Measurements from ENCODE around the gene ZNF407.

Gene ZNF407

DNA sequence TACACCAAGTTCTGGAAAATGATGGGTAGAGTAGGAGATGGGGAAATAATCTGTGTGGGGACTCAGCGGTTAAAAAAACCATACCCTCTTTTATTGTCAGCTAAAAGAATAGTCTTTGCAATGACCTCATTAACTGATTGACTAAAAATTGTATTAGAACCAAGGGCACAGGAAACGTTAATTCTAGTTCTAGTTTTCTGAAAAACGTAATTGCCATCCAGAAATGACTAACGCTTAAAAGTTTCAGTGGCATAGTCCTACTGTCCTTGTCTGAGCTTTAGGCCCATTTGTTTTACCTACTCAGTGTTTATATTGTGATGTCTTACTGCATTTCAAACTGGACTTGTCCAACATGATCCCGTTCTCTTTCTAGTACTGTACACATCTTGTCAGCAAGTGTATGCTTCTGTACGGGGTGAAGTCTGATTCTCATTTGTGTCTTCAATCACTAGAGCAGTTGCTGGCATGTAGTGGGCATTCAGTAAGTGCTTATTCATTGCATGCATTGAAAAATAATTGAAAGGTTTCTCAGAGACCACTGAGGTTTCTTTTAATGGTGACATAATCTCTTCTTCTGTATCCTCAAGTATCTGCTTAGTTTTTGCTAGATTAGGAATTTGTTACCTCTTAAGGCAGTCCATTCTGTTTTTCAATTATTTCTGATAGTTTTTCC lies 81.5 kb downstream of the ZNF407 start:
- DNase-seq (ENCODE audit: low read depth): no peak

DNA sequence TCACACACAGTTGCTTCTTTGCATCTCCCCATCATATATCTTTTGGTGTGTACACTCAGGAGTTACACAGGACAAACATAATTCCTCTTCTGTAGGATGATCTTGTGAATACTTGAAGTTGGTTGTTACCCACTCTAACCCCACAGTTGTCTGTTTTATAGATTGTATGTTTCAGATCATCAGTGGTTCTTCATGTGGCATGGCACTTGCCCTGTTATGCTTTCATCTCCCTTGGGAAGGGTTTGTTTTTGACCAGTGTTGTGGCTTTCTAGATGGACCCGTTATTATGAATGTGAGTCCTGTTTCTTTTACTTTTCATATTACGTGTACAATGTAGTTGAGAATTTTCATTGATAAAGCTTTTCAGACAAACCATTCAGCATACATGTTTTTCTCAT lies 82.0 kb downstream of the ZNF407 start:
- DNase-seq (ENCODE audit: low read depth): no peak

DNA sequence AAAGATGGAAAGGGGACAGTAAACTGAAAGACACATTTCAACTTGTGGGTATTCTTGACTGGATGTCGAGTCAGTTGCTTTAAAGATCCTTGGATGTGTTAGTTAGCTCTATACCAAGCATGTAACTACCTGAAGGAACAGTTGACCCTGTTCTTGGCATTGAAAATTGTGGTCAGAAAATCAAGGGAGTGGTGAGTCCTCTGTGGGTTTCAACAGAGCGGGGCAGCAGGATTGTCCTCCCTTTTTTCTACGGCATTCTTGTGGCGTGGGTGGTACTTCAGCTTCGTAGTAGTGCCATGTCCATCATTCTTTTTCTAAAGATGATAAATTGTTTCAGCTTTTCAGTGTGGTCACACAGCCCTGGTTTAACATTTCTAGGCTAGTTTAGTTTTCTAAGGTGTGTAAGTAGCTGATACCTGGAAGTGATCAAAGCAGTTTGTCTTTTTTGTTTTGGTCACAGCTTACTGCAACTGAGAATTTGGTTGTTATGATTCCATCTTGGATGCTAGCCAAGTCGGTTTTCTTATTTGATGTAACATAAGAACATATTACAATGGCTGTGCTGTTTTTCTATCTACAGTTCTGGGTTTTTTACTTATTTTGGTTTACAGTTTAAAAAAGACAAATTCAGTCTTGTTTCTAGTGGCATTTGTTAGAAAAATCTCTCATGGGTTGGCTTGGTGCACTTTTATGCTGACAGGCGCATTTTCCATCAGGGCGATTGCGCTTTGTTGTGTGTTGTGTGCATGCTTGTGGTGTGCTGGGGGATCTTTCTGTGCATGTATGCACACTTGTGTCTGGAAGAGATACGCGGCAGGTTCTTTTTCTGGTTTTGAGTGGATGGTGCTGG lies 84.7 kb downstream of the ZNF407 start:
- DNase-seq (ENCODE audit: low read depth): no peak

DNA sequence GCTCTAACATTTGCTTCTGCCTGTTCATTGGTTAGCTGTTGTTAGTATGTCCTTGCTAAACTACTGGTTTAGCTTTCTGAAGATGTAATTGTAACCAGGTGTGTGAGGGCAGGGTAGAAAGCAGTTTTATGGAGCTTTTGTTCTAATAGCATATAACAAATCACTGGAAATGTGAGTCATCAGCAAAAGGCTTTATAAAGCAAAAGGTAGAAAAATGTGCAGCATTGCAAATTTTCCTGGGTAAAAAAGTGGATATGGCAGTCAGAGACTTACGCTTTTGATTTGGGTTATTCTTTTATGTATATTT lies 85.3 kb downstream of the ZNF407 start:
- DNase-seq (ENCODE audit: low read depth): no peak

DNA sequence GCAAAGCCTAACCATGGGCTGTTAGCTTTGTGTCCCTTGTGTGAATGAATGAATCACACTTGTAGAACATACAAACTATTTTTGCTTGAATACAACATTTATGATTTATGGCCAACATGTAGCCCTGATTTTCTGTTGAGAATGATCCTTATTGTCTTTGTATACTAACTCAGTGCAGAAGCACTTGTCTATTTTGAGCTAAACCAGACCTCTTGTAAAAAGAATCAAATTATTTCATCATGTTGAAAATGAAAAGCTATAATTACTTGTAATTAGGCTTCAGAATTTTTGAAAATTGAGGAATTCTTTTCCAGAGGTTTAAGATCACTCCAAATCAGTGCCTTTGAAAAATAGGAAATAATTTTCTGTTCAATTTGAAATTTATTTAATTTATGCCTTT lies 85.9 kb downstream of the ZNF407 start:
- DNase-seq (ENCODE audit: low read depth): no peak

DNA sequence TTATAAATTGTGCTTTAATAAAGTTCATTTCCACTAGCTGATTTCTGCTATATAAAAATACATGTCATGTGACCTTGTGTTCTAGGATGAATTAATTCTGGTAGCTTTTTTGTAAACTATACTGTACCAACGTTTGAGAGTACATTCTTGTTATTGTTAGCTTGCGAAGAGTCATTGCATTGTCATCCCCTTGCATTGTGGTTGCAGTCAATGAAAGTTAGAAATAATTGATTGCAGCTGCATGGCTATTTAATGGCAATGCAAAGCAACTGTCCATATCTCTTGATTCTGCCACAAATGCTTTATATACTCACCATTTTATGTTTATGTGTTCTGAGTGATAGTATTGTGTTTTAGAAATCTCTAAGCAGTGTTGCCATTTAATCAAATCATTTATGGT lies 91.6 kb downstream of the ZNF407 start:
- DNase-seq (ENCODE audit: low read depth): no peak

DNA sequence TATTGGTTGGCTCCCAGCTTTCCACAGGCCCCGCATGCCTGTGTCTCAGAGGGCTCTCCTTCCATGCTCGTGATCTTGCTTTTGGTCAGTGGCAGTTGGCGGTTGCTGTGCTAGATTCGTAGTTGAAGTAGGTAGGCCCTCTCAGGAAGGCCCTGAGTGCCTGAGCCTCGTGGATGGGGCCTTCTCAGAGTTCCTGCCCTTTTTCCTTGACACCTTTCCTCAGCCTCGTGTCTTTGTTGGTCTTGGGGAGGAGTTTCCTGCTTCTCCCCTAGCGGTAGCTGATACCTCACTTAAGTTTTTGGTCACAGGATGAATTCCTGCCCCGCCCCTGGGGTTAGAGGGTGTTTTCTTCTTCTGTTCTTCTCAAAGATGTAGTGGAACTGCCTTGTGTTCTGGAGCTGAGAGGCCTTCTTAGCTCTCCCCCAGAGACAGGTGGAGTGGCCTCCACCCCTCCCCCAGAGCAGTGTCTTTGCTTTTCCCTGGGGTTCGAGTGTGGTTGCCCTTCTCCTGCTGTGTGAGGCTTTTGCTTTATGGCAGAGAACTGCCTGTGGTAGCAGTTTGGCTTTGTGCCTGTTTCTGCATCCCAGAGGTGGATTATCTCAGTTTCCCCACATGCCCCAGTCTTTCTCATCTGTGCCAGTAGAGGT lies 94.8 kb downstream of the ZNF407 start:
- DNase-seq (ENCODE audit: low read depth): no peak

DNA sequence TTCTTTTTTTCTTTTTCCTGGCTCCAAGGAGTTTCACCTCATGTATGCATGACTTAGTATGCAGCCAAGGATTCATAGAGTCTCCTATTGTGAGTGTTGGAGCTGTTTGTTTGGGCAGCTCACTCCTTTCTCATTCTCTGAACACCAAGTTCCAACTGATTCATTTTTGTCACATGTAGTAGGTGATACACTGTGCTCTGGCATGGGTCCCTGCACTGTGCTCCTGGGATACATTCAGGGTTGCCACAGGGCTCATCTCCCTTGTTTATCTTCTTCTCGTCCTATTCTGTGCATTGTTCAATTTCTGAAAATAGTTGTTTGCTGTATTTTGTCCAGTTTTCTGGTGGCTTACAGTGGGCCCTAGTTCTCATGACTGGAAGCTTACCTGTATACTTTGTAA lies 96.8 kb downstream of the ZNF407 start:
- DNase-seq (ENCODE audit: low read depth): no peak

DNA sequence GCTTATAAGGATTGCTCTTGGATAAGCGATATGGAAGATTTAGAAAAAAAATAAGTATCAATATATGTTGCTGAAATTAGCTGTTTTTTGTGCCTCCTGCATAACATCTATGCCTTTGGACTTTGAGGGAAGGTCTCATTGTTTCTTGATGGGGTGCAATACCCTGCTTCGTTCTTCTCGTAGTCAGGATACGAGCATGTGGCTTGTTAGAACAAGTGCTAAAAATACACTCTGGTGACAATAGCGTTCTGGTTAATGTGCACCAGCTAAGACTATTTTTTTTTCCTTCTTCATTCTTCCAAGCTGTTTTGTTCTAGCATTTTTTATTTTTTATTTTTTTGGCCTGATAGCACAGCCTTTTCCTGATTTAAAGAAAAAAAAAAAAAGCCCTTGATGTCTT lies 97.5 kb downstream of the ZNF407 start:
- DNase-seq (ENCODE audit: low read depth): no peak

DNA sequence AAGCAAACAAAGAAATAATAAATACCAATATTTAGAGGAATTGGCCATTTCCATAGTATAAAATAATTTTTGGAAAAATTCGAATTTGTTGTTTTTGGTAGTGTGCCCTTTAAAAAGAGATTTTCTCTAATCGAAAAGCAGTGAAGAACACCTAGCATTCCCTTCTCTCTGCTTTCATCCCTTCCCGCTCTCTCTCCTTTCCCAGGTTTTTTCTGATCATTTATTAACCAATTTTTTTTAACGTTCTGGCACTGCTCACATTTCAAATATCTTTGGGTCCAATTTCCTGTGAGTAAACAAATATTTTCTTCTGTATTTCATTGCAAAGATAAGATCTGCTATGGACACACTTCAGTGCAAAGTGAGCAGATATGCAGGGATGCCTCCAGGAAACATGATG lies 101.2 kb downstream of the ZNF407 start:
- no peak for DNase-seq (ENCODE audit: low read depth)

DNA sequence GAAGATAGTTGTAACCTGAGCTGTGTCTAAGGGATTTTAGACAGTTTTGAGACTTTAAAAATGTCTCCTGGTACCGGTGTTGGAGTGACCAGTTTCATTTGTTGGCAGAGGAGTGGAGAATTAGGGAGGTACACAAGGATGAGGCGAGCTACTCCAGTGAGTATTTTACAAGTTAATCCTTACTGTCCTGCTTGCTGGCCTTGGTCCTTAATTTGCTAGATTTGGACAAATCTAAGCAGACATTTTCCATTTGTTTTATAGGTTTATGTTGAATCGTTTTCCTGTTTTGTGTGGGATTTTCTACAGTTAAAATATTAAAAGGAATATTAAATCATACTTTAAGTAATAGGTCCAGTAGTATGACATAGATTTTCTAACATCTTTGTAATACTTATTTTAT lies 101.8 kb downstream of the ZNF407 start:
- DNase-seq (ENCODE audit: low read depth): no peak

DNA sequence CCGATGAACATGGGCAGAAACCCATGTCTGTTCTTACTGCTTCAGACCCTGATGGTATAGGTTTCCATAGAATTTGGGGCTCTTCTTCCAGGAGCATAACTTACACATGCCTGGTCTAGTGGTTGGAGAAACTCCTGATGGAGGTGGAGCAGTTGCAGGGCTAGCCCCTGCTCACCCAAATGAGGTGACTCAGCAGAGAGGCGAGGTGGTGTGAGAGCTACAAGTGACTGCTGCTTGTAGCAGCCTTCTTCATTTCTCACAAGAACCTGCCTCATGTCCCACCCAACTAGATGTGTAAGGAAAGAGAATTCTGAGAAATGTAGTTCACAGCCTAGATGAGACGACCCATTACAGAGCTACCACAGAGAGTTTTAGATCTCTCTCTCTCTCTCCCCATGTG lies 105.3 kb downstream of the ZNF407 start:
- no peak for DNase-seq (ENCODE audit: low read depth)

DNA sequence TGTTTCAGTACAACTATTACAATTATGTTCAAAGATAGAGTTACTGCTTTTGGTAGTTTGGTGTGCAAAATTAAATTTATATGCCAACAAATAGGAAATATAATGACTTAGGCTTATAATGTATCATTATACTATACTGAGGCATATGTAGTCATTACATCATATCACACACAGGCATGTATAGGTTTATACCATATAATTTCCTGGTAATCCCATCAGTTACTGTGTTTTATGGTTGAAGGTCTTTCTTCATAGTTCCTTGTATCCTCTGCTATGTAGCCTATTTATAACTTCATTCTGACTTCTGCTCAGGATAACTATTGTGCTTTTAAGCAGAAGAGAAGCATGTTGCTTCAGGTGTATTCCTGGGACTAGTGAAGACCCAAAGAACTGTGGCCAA lies 110.5 kb downstream of the ZNF407 start:
- DNase-seq (ENCODE audit: low read depth): no peak

DNA sequence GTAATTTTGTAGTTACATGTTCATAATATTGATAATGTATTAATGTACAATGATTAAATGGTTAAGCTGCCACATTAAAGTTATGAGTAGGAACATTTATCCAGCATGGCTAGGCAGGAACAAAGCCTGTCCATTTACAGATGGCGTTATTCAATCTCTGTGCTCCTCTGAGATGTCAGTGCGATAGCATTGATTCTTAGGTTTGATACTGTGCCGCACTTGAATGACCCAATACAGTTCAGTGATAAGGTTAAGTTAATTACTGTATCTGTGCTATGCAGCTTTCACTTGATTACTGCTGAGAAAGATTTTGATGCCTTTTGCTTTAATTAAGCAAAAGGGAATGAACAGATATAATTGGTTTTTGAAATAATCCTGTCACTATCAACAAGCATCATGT lies 111.8 kb downstream of the ZNF407 start:
- no peak for DNase-seq (ENCODE audit: low read depth)

DNA sequence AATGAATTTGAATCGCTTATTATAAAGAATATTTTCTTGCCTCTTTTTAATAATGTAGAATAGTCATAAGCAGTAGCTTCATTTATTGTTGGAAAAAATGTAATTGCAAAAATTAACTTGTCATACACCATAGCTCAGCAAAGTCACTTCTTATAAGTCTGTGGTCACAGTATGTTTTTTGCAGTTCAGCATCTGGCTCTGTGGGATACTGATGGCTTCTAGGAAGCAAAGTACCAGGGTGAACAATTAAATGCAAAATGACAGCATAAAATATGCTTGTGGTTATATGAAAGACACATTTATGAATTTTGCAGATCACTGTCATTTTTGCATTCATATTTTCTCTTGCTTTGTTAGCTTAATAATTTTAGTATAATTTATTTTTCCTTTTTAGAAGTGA lies 116.5 kb downstream of the ZNF407 start:
- DNase-seq (ENCODE audit: low read depth): no peak

DNA sequence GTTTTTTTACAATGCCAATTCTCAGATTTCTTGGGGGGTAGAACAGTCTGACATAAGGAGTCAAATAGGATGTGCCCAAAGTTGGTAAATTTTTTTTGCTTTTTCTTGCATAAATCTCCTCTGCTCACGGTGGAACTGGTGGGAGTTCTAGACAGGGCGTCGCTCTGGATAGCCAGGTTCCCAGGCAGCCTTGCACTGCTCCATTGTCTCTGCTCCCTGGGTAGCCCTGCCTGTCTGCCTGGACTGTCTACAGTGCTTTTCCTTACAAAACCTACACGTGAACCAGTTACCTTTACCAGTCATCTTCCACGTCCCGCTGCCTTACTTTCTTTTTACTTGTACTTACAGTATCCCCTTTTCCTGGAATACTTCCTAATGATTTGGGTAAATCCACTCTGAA lies 117.1 kb downstream of the ZNF407 start:
- DNase-seq (ENCODE audit: low read depth): no peak

DNA sequence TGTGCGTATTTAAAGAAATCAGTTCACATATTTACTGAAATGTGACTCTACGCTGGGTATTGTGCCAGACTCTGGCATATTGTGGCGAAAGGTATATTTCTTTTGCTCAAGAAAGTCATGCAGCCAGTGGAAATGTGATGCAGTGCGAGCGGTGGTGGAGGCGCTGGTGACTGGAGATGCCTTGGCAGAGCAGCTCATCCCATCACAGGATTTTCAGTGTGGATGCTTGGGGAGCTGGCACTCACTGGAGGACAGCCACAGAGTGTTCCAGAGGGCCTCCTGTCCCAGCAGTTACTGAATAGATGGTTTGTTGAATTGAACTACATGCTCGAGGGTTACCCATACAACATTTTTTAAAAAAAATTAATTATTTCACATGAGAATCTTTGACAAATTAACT lies 117.6 kb downstream of the ZNF407 start:
- DNase-seq (ENCODE audit: low read depth): no peak

DNA sequence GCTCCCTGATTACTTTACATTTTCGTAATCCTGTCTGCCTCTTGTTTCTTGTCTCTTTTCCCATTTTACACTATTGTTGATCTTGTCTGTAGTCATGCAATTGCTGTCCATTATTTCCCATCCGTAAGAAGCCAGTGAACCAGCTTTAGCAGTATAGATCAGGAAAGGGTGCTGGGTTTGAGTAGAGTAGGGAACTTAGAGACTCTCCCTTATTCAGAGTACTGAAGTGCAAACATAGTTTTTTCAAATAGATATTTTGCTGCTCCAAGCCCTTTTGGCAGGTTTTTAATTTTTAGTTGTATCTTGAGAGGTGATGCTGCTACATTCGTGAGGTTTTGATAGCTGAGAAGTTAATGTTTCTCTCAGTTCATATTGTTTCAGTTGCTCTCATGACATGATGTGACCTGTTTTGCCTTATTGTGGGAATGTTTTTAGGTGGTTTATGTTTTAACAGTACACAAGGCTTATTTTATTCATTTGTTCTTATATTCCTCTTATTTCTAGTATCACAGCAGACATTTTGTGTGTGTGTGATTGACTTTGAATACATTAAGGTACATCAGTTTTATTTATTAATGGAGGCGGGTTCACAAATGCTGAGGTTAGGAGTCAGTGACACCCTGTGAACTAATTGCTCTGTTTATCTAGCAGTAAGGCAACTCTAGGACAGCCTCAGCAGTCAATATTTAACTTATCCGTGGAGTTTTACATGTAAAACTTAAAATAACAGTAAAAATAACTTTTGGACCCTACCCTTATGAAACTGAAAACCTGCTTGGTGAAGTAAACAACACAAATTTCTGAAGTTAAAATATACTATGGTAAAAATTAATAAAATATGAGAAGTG lies 118.4 kb downstream of the ZNF407 start:
- DNase-seq (ENCODE audit: low read depth): no peak

DNA sequence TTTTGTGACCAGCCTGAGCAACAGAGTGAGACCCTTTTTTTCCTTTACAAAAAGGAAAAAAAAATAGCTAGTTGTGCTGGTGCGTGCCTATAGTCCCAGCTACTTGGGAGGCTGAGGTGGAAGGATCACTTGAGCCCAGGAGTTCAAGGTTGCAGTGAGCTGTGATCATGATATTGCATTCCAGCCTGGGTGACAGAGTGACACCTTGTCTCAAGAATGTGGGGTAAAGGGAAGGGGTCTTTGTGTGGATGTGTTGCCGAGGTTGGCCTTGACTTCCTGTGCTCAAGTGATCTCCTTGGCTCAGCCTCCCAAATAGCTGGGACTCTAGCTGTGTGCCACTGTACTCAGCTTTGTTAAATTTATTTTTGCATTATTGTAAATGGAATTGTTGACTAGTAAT lies 120.6 kb downstream of the ZNF407 start:
- no peak for DNase-seq (ENCODE audit: low read depth)

DNA sequence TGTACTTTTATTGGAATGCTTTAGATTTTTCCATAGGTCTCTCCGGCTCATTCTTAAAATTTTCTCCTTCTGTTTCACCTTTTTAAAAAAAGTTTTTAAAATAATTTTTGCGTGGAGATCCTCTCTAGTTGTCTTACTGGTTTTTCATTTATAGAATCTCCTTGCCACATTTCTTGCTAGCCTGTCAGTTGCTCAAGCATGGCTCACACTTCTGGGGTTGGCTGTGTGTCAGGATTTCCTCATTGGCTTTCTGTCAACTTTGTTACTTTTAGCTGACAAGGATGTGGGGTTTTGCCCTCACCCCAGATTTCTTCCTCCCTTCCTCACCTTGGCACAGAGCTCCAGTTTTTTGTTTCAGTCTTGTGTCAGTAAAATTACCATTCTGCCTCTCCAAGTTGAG lies 124.6 kb downstream of the ZNF407 start:
- no peak for DNase-seq (ENCODE audit: low read depth)

DNA sequence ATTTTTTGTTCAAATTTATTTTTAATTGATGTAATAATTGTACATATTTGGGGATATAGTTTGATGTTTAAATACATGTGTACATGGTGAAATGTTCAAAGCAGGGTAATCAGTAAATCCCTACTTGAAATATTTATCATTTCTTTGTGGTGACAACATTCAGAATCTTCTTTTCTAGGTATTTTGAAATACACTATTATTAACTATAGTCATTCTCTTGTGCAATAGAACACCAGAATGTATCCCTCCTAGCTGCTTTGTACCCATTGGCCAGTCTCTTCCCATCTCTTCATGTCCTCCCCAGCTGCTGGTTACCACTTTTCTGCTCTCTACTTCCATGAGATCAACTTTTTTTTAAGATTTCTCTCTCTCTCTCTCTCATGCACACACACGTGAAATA lies 126.5 kb downstream of the ZNF407 start:
- DNase-seq (ENCODE audit: low read depth): no peak

DNA sequence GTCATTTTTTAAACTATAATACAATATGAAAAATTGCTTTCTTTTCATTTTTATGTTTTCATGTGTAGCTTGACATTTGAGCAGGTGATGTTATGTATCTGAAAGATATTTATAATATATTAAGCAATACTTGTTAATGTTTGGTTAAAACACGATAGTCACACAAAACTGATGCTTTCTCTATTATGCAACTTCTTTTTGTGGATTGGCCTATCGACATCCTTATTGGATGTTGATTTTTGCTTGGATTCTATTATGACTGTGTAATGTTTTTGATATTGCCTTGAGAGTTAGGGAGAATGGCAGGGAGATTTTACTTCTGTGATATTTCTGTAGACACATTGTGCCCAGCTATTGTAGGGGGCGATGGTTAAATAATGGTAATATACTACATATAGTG lies 128.0 kb downstream of the ZNF407 start:
- DNase-seq (ENCODE audit: low read depth): no peak

DNA sequence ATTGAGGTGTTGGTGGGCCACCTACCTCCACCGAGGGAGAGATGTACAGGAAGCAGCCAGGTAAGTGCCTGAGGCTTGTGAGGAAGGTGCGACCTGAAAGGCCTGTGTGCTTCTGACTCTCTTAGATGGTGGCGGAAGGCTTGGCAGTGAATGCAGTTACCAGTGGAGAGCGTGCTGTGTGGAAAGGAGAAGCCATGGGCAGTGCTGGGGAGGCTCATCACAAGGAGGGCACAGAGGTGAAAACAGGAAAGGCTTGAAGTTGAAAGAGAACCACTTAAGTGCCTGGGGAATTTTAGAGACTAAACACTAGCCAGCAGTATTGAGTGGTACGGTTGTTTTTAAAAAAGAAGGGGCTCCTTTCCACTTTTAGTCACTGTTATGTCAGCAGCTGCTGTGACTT lies 130.9 kb downstream of the ZNF407 start:
- DNase-seq (ENCODE audit: low read depth): no peak
